Measurements from ENCODE around the gene MLANA.

- TF ChIP-seq EZH2 (IDR thresholded peaks at IDR 0.05; ENCODE audit: insufficient read depth, low read length): no peak
- no peak for TF ChIP-seq CTCF (IDR thresholded peaks at IDR 0.05; ENCODE audit: insufficient read depth, low read depth, low read length)
These were observed 3.7 kb downstream of the MLANA start for GRCh38 chr9:5894237-5894959.

All from astrocyte (in vitro differentiated cells and primary cell).